Heart left ventricle (tissue), 13 donors: ENCODE measurements around the gene UVRAG.

Source experiments
- POLR2A ChIP-seq, 2 donors: fragments of 450-650 bp; IDR thresholded peaks; one replicate each; pipeline ENCODE4 v1.6.1; 2017; ENCODE audit warnings: antibody characterized with exemption in 2 of 2, mild to moderate bottlenecking in 2 of 2, moderate library complexity in 2 of 2
- TF ChIP-seq, protein P1 (sequence below), 12 donors: fragments of 200-600 bp; sonication (generic) in 4 of 12; IDR thresholded peaks; one replicate each; pipeline versions ENCODE4 v1.5.0 to v1.8.0; 2018 to 2022; ENCODE audit warnings: antibody characterized with exemption in 12 of 12, mild to moderate bottlenecking in 5 of 12
- donor health status: ischemic (EF 13 %, LVEDD 7.1; RV severe dilation, severe dysfunction).
- donor health status: DM: no; HTN: yes; CAD: no.
- donor health status: DM: no; HTN: no; CAD: no.
- donor health status: ischemic (EF 25% LVEDD 6.9; RV normal size, moderate dysfunction).
- donor health status: ischemic (EF 25% LVEDD 5.7; RV mildly dilated, moderate dysfunction).
- donor health status: ischemic (EF 35%, LVEDD 5.7; RV mildly dilated, moderate dysfunction).
- donor health status: nonischemic (EF 11% LVEDD 7.7; RV severe dilation, severe dysfunction).
- donor health status: DM: yes; HTN: yes; CAD: no.
- donor health status: PGD.
- donor health status: ischemic (EF 29% LVEDD 5.4; RV normal size, mild dysfunction).
- donor health status: nonischemic (EF 23%, LVEDD 6.1; RV moderate dilation, normal function).

DNA sequence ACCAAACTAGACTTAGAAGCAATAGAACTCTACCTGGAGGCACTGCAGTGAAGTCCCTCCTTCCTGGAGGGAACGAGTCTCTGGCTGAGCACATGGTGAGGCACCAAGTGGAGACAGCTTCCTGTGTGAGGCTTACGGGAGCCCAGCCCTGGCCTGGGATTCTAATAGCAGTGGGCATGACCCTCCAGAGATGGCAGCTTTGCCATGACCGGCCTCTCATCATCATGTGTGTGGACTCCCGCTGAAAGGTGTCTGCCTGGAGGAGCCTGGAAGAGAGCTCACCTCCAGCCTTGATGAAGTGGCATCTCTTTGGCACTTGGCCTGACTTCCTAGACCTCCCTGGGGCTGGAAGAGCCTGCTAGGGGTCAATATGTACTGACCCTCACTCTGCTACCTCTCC is 38.5 kb upstream of the UVRAG start:
- TF ChIP-seq, protein P1, sequence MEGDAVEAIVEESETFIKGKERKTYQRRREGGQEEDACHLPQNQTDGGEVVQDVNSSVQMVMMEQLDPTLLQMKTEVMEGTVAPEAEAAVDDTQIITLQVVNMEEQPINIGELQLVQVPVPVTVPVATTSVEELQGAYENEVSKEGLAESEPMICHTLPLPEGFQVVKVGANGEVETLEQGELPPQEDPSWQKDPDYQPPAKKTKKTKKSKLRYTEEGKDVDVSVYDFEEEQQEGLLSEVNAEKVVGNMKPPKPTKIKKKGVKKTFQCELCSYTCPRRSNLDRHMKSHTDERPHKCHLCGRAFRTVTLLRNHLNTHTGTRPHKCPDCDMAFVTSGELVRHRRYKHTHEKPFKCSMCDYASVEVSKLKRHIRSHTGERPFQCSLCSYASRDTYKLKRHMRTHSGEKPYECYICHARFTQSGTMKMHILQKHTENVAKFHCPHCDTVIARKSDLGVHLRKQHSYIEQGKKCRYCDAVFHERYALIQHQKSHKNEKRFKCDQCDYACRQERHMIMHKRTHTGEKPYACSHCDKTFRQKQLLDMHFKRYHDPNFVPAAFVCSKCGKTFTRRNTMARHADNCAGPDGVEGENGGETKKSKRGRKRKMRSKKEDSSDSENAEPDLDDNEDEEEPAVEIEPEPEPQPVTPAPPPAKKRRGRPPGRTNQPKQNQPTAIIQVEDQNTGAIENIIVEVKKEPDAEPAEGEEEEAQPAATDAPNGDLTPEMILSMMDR (IDR thresholded peaks at IDR 0.05), result no peak
- no peak for TF ChIP-seq POLR2A (IDR thresholded peaks at IDR 0.05)
